Activated CD4-positive, alpha-beta T cell treated with anti-CD3 and anti-CD28 coated beads, Interleukin-2, amount 10 ng/mL, durations not matched to agents 24 days and 14 days (primary cell): ENCODE data around the gene SPTBN2. TPM values are rescaled to one million over a fixed set of nuclear protein-coding genes. Genes with fewer than 3 reads are reported as not detected.
"Not testable (repeated sequence)": the region's sequence is repeated elsewhere in the genome, so short reads cannot be mapped to it uniquely, and the experiment has no call there.

Experiments used
- DNase-seq: peaks from one replicate; pipeline ENCODE4 v3.0.0; 2022
- H3K27ac Mint-ChIP-seq: one replicate; pipeline ENCODE4 v1.8.0; 2022; ENCODE audit warnings: mild to moderate bottlenecking, mixed read lengths
- H3K27me3 Mint-ChIP-seq: one replicate; pipeline ENCODE4 v1.8.0; 2022; ENCODE audit warnings: mixed read lengths
- H3K36me3 Mint-ChIP-seq: one replicate; pipeline ENCODE4 v1.8.0; 2022; ENCODE audit warnings: low read depth, mild to moderate bottlenecking, mixed read lengths
- H3K4me1 Mint-ChIP-seq: one replicate; pipeline ENCODE4 v1.8.0; 2021; ENCODE audit warnings: mixed read lengths
- H3K4me3 Mint-ChIP-seq: one replicate; pipeline ENCODE4 v1.8.0; 2022; ENCODE audit warnings: mild to moderate bottlenecking, moderate library complexity, mixed read lengths
- H3K9me3 Mint-ChIP-seq: one replicate; pipeline ENCODE4 v1.8.0; 2021; ENCODE audit warnings: mixed read lengths
- intact Hi-C: fragments of 100-400 bp; cut with micrococcal nuclease; formaldehyde crosslinking; loops from one replicate; pipeline ENCODE4 v1.15.1; 2023
- total RNA-seq: library from RNA; stranded (reverse); gene quantifications from 2 replicates; pipeline ENCODE4 v1.2.3, GENCODE V29; 2022

SPTBN2 gene
- total RNA-seq, 1 donor from 2014 or later = 1.6 TPM

GRCh38 chr11:66739983-66740382 lies 11.0 kb upstream of the SPTBN2 start:
- no peak overlapping the region for H3K27ac Mint-ChIP-seq
- H3K4me3 Mint-ChIP-seq = no peak overlapping the region
- DNase-seq = no peak
- H3K36me3 Mint-ChIP-seq = peaks cover 2% of the 10 kb centered on the region
- peaks cover 6% of the 10 kb centered on the region for H3K4me1 Mint-ChIP-seq
- H3K9me3 Mint-ChIP-seq = peaks cover 11% of the 10 kb centered on the region
- H3K27me3 Mint-ChIP-seq = peaks cover 10% of the 10 kb centered on the region
- intact Hi-C loops = no loop called here

GRCh38 chr11:66734215-66734614 lies 5.2 kb upstream of the SPTBN2 start:
- Mint-ChIP-seq H3K27me3 (peaks cover 48% of the 10 kb centered on the region), H3K4me3 (no peak overlapping the region), H3K27ac (no peak overlapping the region), H3K9me3 (no peaks in the 10 kb centered on the region), H3K36me3 (no peaks in the 10 kb centered on the region), H3K4me1 (no peaks in the 10 kb centered on the region)
- intact Hi-C loops = no loop called here
- DNase-seq = no peak

GRCh38 chr11:66729447-66729846 lies 431 bp upstream of the SPTBN2 start:
- intact Hi-C loops = no loop called here
- Mint-ChIP-seq H3K36me3 (no peaks in the 10 kb centered on the region), H3K4me3 (no peak overlapping the region), H3K27me3 (peaks cover 74% of the 10 kb centered on the region), H3K27ac (no peak overlapping the region), H3K4me1 (peaks cover 8% of the 10 kb centered on the region), H3K9me3 (no peaks in the 10 kb centered on the region)
- DNase-seq = no peak

GRCh38 chr11:66728038-66728692 lies 851 bp downstream of the SPTBN2 start:
- Mint-ChIP-seq H3K9me3 (no peaks in the 10 kb centered on the region), H3K27me3 (peaks cover 66% of the 10 kb centered on the region), H3K4me1 (peaks cover 8% of the 10 kb centered on the region), H3K27ac (peak overlapping the region; percentile 7), H3K4me3 (peak overlapping the region; percentile 81), H3K36me3 (no peaks in the 10 kb centered on the region)
- DNase-seq = no peak
- intact Hi-C loops = no loop called here

- peak; percentile 76 for DNase-seq
- intact Hi-C loops = loop anchor here (1.0 kb wide), 1 partner anchor 17 kb away; a partner anchor contains a TSS
Observed at GRCh38 chr11:66727282-66728037, 1.6 kb downstream of the SPTBN2 start.

GRCh38 chr11:66725647-66726046 lies 3.4 kb downstream of the SPTBN2 start:
- H3K4me1 Mint-ChIP-seq = peaks cover 8% of the 10 kb centered on the region
- no peak overlapping the region for H3K27ac Mint-ChIP-seq
- H3K4me3 Mint-ChIP-seq = no peak overlapping the region
- no peak for DNase-seq
- intact Hi-C loops = no loop called here
- no peaks in the 10 kb centered on the region for H3K9me3 Mint-ChIP-seq
- H3K36me3 Mint-ChIP-seq = no peaks in the 10 kb centered on the region
- H3K27me3 Mint-ChIP-seq = peaks cover 50% of the 10 kb centered on the region

More at GRCh38 chr11:66727282-66728037, 1.6 kb downstream of the SPTBN2 start:
- Mint-ChIP-seq H3K27ac (no peak overlapping the region), H3K4me1 (peaks cover 8% of the 10 kb centered on the region), H3K36me3 (no peaks in the 10 kb centered on the region), H3K9me3 (no peaks in the 10 kb centered on the region), H3K4me3 (peak overlapping the region; percentile 9), H3K27me3 (peaks cover 63% of the 10 kb centered on the region)

GRCh38 chr11:66725114-66725513 lies 3.9 kb downstream of the SPTBN2 start:
- intact Hi-C loops = no loop called here
- DNase-seq = no peak
- no peaks in the 10 kb centered on the region for H3K36me3 Mint-ChIP-seq
- H3K9me3 Mint-ChIP-seq = no peaks in the 10 kb centered on the region
- peaks cover 54% of the 10 kb centered on the region for H3K27me3 Mint-ChIP-seq
- H3K27ac Mint-ChIP-seq = no peak overlapping the region
- peaks cover 13% of the 10 kb centered on the region for H3K4me1 Mint-ChIP-seq
- H3K4me3 Mint-ChIP-seq = no peak overlapping the region

GRCh38 chr11:66724167-66724566 lies 4.8 kb downstream of the SPTBN2 start:
- H3K9me3 Mint-ChIP-seq, H3K4me3 Mint-ChIP-seq, DNase-seq, H3K36me3 Mint-ChIP-seq, intact Hi-C loops, H3K27ac Mint-ChIP-seq: not testable (repeated sequence)
- Mint-ChIP-seq H3K27me3 (peaks cover 46% of the 10 kb centered on the region), H3K4me1 (peaks cover 14% of the 10 kb centered on the region)

GRCh38 chr11:66723693-66724092 lies 5.3 kb downstream of the SPTBN2 start:
- Mint-ChIP-seq H3K9me3 (no peaks in the 10 kb centered on the region), H3K36me3 (no peaks in the 10 kb centered on the region), H3K27ac (no peak overlapping the region), H3K4me3 (no peak overlapping the region), H3K4me1 (peaks cover 13% of the 10 kb centered on the region), H3K27me3 (peaks cover 41% of the 10 kb centered on the region)
- DNase-seq = no peak
- intact Hi-C loops = no loop called here

GRCh38 chr11:66722745-66723651 lies 6.0 kb downstream of the SPTBN2 start:
- Mint-ChIP-seq H3K27ac (no peak overlapping the region), H3K36me3 (no peaks in the 10 kb centered on the region), H3K4me3 (no peak overlapping the region), H3K9me3 (no peaks in the 10 kb centered on the region), H3K27me3 (peaks cover 39% of the 10 kb centered on the region), H3K4me1 (peaks cover 10% of the 10 kb centered on the region)
- DNase-seq = no peak
- intact Hi-C loops = no loop called here

- H3K36me3 Mint-ChIP-seq = no peaks in the 10 kb centered on the region
- H3K4me3 Mint-ChIP-seq = no peak overlapping the region
- peaks cover 34% of the 10 kb centered on the region for H3K27me3 Mint-ChIP-seq
- H3K27ac Mint-ChIP-seq = no peak overlapping the region
- H3K9me3 Mint-ChIP-seq = no peaks in the 10 kb centered on the region
- intact Hi-C loops = no loop called here
- peaks cover 7% of the 10 kb centered on the region for H3K4me1 Mint-ChIP-seq
- no peak for DNase-seq
Observed at GRCh38 chr11:66721939-66722338, 7.1 kb downstream of the SPTBN2 start.

- no peaks in the 10 kb centered on the region for H3K9me3 Mint-ChIP-seq
- intact Hi-C loops = no loop called here
- DNase-seq = no peak
- H3K4me1 Mint-ChIP-seq = peaks cover 7% of the 10 kb centered on the region
- no peak overlapping the region for H3K4me3 Mint-ChIP-seq
- no peak overlapping the region for H3K27ac Mint-ChIP-seq
- H3K36me3 Mint-ChIP-seq = no peaks in the 10 kb centered on the region
- H3K27me3 Mint-ChIP-seq = peaks cover 25% of the 10 kb centered on the region
Observed at GRCh38 chr11:66720899-66721470, 8.0 kb downstream of the SPTBN2 start.

GRCh38 chr11:66720223-66720898 lies 8.7 kb downstream of the SPTBN2 start:
- Mint-ChIP-seq H3K27me3 (peaks cover 19% of the 10 kb centered on the region), H3K4me3 (no peak overlapping the region), H3K9me3 (no peaks in the 10 kb centered on the region), H3K4me1 (peaks cover 7% of the 10 kb centered on the region), H3K36me3 (no peaks in the 10 kb centered on the region), H3K27ac (no peak overlapping the region)
- intact Hi-C loops = no loop called here
- DNase-seq = peak; percentile 78
